Kidney (tissue), 14 donors: ENCODE results near the gene CLIC5. TPM values are rescaled to one million over a fixed set of nuclear protein-coding genes. Genes with fewer than 3 reads are reported as not detected.

ENCODE experiments used
- DNase-seq, 5 donors: peaks; one replicate each; pipeline ENCODE4 v3.0.0-alpha.2; 2013 to 2020
- FAIRE-seq: peaks from 2 replicates; lab custom pipeline; 2012; peaks lifted over from hg19 to GRCh38; lab: Jason Lieb, UNC
- H3K27ac ChIP-seq, 2 donors: one replicate each; pipeline ENCODE4 v1.7.0; 2013; ENCODE audit warnings: low read depth in 2 of 2, low read length in 2 of 2, inconsistent platforms in 1 of 2
- H3K27me3 ChIP-seq: one replicate; pipeline ENCODE4 v1.7.1; 2013; ENCODE audit warnings: low read length, inconsistent platforms; ENCODE audit not compliant: control insufficient read depth, insufficient read depth
- H3K36me3 ChIP-seq, 3 donors: one replicate each; pipeline versions ENCODE4 v1.7.0 to v1.7.1; 2013; ENCODE audit warnings: low read length in 3 of 3, control low read depth in 1 of 3, inconsistent platforms in 1 of 3; ENCODE audit not compliant: insufficient read depth in 3 of 3, control insufficient read depth in 2 of 3
- H3K4me1 ChIP-seq, 3 donors: one replicate each; pipeline versions ENCODE4 v1.7.0 to v1.7.1; 2013; ENCODE audit warnings: low read length in 3 of 3, inconsistent platforms in 1 of 3, low read depth in 1 of 3; ENCODE audit not compliant: control insufficient read depth in 2 of 3, insufficient read depth in 2 of 3
- H3K4me3 ChIP-seq, 3 donors: one replicate each; pipeline versions ENCODE4 v1.7.0 to v1.8.1; 2013; ENCODE audit warnings: low read length in 3 of 3, control low read depth in 1 of 3, inconsistent platforms in 1 of 3
- H3K9ac ChIP-seq, 3 donors: one replicate each; pipeline versions ENCODE4 v1.7.0 to v1.7.1; 2013; ENCODE audit warnings: low read length in 3 of 3, control low read depth in 1 of 3, inconsistent platforms in 1 of 3
- H3K9me3 ChIP-seq, 3 donors: one replicate each; pipeline versions ENCODE4 v1.7.0 to v1.7.1; 2013; ENCODE audit warnings: low read length in 3 of 3, control low read depth in 1 of 3, inconsistent platforms in 1 of 3; ENCODE audit not compliant: control insufficient read depth in 2 of 3, insufficient read depth in 1 of 3
- intact Hi-C: fragments of 100-400 bp; cut with DNase I; formaldehyde crosslinking; loops from one replicate; pipeline ENCODE4 v1.11.1; 2022
- polyA plus RNA-seq: library from polyadenylated mRNA; stranded (reverse); fragments of 350-450 nt; fragmentation: Illumina TruSeq; extraction: RNeasy Lipid Tissue Mini Kit (QIAGEN cat#74804); gene quantifications from one replicate; pipeline ENCODE4 v1.2.3, GENCODE V29; 2014; ENCODE audit warnings: low read depth, low replicate concordance; ENCODE audit not compliant: insufficient read depth
- total RNA-seq: library from RNA; stranded (reverse); fragmentation: NEBNext Ultra II Directional; extraction: Animal tissue kit (Norgen Biotek cat#: 25700); gene quantifications from one replicate; pipeline ENCODE4 v1.2.1, GENCODE V29; 2021
- TF ChIP-seq, protein P1 (sequence below): IDR thresholded peaks from 3 replicates; pipeline ENCODE4 v1.5.1; 2012; ENCODE audit warnings: mild to moderate bottlenecking, moderate library complexity, borderline replicate concordance; ENCODE audit not compliant: insufficient read depth; ENCODE audit errors: extremely low read depth
- donor health status: control.
- donor health status: control.
- donor health status: control.
- donor health status: control.
- donor health status: control.
- donor health status: DM: yes; HTN: yes; CAD: no.
- donor health status: Normal renal cell carcinoma (clear cell type).

Gene CLIC5
- total and polyA plus RNA-seq, 2 donors from 2014 or later: 7.4 to 54.3 TPM

DNA sequence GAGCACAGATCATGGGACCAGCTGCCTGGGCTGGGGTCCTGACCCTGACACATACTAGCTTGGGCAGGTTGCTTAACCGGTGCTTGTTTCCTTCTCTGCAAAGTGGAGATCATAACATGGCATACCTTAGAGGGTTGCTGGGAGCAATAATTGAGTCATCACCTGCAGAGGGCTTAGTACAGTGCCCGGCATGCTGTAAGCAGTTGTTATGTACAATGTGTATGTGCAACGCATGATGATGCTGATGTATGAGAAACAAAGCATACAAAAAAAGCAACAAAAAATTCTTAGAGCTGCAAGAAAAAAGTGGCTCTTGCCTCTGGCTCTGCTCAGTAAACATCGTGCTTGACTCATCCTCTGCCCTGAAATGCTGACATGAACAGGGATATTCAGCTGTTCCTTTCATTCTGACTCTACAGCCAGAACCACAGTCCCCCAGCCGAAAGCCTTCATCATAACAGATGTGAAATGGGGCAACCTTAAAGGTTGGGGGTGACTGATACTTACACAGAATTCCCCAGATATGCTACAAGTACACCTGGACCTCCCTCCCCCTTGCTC is 91.7 kb downstream of the CLIC5 start:
- no peak overlapping the region for H3K9ac ChIP-seq
- TF ChIP-seq, protein P1, sequence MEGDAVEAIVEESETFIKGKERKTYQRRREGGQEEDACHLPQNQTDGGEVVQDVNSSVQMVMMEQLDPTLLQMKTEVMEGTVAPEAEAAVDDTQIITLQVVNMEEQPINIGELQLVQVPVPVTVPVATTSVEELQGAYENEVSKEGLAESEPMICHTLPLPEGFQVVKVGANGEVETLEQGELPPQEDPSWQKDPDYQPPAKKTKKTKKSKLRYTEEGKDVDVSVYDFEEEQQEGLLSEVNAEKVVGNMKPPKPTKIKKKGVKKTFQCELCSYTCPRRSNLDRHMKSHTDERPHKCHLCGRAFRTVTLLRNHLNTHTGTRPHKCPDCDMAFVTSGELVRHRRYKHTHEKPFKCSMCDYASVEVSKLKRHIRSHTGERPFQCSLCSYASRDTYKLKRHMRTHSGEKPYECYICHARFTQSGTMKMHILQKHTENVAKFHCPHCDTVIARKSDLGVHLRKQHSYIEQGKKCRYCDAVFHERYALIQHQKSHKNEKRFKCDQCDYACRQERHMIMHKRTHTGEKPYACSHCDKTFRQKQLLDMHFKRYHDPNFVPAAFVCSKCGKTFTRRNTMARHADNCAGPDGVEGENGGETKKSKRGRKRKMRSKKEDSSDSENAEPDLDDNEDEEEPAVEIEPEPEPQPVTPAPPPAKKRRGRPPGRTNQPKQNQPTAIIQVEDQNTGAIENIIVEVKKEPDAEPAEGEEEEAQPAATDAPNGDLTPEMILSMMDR: no peak
- no peak for FAIRE-seq

DNA sequence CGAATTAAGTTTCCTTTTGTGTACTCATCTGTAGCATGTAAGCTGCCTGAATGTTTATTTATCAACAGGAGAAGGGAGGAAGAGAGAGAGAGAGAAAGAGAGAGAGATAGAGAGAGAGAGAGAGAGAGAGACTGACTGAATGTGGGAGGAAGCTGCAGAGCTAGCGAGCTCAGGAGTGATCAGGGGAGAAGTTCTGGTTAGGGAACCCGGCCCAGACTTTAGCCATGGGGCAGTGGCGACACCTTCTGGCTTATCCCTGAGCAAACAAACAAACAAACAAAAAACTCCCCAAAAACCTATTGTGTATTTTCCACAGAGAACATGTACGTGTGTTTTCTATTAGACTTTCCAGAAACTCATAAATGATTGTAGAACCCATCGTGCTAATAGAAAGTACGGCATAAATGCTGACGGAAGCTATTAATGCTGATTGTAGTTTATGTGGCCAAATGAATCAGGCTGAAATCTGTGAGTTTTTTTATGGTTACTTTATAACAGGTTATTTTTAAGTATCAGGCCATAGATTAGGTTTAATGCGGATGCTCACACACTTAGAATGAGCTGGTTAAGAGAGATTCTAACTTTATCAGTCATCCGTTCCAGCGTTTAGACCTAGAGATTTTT is 92.8 kb downstream of the CLIC5 start:
- TF ChIP-seq, protein P1: peak; percentile 62
- no peaks in the 10 kb centered on the region for H3K36me3 ChIP-seq
- no peaks in the 10 kb centered on the region for H3K9me3 ChIP-seq
- H3K27me3 ChIP-seq: no peaks in the 10 kb centered on the region
- DNase-seq: peak; percentile 73 to 87 (median 78)
- no peak overlapping the region for H3K9ac ChIP-seq
- intact Hi-C loops: no loop called here
- no peak overlapping the region for H3K27ac ChIP-seq
- H3K4me3 ChIP-seq: no peak overlapping the region
- peaks cover 0 to 3% (median 0%) of the 10 kb centered on the region in 3 donors for H3K4me1 ChIP-seq
- FAIRE-seq: no peak

More for the DNA sequence above, 91.7 kb downstream of the CLIC5 start:
- Histone ChIP-seq H3K4me3 (no peak overlapping the region), H3K4me1 (peaks cover 0 to 3% (median 0%) of the 10 kb centered on the region in 3 donors), H3K27ac (no peak overlapping the region), H3K9me3 (no peaks in the 10 kb centered on the region), H3K36me3 (no peaks in the 10 kb centered on the region), H3K27me3 (no peaks in the 10 kb centered on the region)
- no peak for DNase-seq
- intact Hi-C loops: no loop called here

DNA sequence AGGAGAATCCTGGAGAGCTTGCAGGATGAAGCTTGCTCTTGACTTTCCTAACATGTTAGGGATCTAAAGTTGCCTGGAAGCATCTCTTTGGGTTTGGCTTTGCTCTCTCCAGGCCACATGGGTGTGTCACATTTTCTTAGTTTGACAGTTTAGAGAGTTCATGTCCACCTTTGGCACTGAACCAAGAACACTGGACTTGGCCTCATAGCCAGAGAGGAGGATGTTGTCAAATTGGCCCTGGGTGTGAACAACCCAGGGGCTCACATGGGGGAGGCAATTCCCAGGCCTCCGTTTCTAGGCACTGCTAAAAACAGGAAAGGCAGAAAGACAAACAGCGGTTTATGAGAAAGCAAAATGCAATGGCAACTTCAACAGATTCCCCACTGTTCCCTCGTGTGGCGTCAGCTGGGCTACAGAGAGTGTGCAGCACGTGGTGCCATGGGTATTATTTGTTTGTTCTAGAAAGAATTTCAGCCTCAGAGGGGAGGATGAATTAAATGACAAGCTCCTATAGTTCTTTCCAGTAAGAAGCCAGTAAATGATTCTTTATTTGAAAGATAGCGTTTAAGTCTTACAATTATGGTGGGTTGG is 93.9 kb downstream of the CLIC5 start:
- no peak for DNase-seq
- no peak overlapping the region for H3K27ac ChIP-seq
- no peaks in the 10 kb centered on the region for H3K9me3 ChIP-seq
- no peaks in the 10 kb centered on the region for H3K27me3 ChIP-seq
- FAIRE-seq: no peak
- no peak overlapping the region for H3K9ac ChIP-seq
- H3K4me3 ChIP-seq: no peak overlapping the region
- TF ChIP-seq, protein P1: no peak
- intact Hi-C loops: no loop called here
- peaks cover 0 to 3% (median 0%) of the 10 kb centered on the region in 3 donors for H3K4me1 ChIP-seq
- H3K36me3 ChIP-seq: no peaks in the 10 kb centered on the region
